DMS 273 treated with DMSO at 0.1 percent for 48 hours (cell line): Measurements from ENCODE around the gene FHOD3.

Source experiments
- DNase-seq: peaks from one replicate; lab custom pipeline; 2025; lab: John Stamatoyannopoulos, UW

FHOD3 gene

DNA sequence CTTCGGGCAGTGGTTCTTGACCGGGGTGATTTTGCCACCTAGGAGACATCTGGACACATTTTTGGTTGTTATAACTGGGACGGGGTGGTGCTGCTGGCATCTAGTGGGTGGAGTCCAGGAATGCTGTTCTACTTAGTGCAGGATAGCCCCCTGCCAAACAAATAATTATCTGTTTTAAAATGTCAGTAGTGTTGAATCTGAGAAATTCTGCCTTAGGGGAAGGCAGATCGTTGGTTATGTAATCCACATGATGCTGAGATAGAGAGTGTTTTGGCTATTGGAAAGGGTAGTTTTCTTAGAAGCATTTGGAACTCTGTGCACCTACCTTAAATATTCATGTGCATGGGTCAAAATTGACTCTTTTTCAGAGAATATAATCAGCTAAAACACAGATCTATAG is 332.3 kb downstream of the FHOD3 start:
- no peak for DNase-seq

DNA sequence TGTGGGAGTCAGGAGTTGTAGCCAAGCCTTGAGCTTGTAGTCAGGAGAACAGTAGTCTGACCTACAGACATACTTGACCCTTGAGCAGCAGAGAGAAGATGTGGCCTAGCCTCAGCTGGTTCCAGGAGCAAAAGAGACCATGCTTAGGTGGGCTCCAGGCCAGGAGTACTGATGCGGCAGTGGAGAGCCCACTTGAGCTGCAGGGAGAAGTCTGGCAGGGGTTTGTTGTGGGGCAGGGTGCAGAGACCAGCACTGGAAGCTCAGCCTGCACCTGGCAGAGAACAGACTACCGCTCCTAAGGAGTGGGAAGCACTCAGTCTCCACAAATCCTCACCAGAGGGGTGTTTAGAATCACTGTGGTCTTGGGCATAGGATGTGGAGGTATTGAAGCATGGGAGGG is 333.4 kb downstream of the FHOD3 start:
- no peak for DNase-seq

DNA sequence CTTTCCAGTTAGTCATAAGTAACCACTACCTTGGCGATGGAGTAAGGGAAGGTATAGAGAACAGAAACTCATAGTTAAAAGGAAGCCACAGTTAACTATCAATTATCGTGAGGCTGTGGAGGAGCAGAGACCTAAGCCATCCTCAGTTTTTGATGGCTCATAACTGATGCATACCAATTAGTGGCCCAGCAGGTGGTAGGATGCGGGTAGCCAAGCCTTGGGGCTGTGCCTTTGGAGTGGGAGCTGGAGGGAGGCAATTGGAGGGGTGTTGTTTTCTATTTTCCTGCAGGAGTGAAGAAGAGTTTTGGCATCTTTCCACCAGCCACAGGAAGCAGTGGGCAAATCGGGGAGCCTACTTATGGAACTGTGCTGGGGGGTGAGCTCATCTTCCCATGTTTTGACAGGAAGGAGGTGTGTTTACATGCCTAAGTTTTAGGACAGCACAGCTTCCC is 336.5 kb downstream of the FHOD3 start:
- no peak for DNase-seq

DNA sequence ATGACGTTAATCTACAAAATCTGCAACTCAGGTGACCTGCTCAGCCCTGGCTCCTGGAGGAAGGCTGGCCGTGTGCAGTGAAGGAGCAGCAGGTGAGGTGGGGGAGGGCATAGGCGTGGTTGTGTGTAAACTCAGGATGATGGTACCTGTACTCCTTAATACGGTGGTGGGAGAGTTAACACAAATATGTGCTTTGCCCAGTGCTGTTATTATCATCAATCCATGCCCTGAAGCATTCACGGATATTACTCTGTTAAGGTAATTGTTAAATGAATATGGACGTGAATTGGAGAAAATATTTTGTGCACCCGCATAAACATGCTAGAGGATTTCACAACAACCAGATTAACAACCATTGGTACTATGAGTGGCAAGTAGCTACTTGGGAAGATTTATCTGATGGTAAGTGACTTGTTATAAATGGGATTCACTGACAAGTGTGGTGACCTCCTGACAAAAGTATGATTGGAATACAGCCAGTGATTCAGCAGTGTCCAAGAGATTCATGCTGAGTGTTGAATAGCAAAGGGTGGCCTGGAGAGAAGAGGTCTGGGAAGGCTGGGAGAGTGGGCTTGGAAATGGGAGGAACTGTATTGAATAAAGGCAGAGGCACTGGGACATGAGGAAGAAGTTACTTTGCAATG is 337.2 kb downstream of the FHOD3 start:
- DNase-seq, result no peak

DNA sequence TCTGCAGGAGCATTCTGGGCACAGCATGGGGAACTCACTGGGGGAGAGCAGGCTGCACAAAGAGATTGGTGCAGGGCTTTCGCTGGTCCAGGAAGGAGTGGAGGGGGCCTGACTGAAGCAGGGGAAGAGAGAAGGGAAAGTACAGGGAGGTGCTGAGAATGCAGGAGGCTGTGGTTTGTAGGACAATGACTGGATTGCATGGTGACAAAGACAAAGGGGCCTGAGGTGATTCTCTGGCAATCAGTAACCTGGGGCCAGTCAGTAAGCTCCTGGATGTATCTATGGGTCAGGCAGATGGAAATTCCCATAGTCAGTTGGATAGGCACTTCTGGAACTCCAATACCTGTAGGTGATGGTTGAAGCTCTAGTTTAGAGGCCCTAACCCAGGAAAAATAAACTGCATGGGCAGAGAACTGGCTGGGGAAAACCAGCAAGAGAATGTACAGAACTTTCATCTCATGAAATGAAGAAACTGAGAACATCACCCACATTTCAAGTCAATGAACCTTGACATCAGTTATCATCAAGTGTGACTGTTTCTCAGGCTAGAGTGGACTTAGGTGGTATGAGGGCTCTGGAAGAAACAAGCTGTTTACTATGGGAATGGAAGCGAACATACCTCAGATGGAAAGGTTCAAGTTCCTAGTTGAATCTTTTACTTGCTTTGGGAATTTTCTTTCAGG is 338.0 kb downstream of the FHOD3 start:
- DNase-seq, result no peak

DNA sequence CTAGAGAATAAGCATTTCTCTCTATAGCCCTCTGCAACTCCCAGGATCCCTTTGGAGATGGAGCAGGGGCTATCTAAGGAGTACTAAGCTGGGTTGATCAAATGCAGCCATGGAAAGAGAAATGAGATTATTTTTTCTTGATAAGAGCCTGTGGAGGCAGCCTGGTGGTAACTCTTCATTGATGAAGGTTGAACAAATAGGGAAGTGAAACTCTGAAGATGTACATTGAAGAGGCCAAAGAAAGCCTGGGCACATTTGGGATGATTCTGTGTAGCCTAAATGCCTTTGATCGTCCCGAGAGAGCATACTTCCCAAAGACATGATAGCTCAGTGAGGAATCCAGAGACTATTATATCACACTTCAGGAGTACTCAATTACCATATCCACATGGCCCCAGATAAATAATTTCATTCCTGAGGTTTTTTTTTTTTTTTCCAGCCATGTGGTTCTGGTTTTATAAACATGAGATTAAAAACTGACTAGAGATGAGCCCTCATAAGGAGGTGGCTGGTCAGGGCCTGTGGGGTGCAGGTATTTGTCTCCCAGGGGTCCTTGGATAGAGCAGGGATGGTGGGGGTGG is 338.8 kb downstream of the FHOD3 start:
- no peak for DNase-seq

DNA sequence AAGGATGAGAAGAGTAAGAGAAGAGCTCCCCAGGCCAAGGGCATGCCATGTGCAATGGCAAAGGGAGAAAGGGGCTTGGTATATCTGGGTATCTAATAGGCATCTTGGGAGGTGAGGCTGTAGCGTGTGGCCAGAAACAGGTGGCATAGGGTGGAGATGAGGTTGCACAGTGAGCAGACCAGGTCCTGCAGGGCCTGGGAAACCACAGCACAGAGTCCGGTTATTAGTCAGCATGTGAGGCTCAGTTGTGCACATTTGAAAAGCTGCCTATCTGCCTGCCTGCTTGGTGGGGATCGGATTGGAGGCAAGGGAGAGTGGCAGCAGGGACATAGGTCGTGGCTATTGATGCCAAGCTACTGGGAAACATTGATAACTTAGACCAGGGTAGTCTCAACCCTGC is 340.7 kb downstream of the FHOD3 start:
- DNase-seq, result no peak

DNA sequence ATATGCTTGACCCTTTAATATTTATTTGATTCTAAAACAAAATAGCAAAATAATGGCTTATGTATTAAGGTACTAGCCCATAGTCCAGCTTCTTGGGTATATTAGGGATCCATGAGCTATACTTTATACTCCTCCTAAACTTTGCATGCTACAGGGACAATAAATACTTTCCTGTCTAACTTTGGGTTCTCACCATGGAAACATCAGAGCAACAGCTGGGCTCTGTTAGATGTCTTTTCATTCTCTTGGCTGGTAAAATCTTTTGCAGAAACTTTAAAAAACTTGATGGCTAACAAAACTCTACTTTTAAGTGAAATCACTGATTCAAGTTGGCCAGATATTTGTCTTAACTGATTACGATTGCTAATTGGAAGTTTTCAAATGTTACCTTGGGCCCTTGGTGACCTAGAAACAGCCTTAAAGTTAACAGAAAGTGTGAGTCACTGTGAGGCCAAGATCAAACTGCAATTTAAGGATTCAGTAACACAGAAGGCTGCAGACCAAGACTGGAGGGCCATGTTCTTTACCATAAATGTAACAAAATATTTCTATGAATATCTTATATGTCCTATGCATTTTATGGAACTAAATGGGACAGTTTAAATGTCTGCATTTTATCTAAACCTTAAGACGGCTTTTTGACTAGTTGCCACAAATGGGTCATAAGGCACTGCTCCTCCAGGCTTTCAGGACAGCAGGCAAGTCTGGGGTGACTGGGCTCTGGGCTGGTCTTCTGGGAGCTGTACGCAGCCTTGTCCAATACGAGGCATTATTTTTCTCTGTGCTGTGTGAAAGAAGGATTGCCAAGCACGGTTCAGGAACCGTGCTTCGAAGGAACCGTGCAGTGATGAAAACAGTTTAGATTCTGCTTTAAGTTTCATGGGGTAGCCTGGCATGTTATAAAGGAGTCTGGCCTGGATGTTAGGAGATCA is 342.8 kb downstream of the FHOD3 start:
- DNase-seq, result no peak

DNA sequence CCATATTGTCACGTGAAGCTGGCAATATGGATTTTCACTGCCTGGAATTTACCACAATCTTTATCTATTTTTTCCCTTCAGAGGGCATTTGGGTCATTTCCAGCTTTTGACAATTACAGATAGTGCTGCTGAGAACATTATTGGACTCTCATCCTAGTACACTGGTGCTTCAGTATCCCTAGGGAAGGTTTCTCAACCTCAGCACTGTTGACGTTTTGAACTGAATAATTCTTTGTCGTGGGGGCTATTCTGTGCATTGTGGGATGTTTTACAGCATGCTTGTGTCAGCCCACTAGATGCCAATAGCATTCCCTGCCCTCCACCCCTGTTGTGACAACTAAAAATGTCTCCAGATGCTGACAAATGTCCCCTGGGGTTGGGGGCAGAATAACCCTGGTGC is 345.5 kb downstream of the FHOD3 start:
- no peak for DNase-seq

DNA sequence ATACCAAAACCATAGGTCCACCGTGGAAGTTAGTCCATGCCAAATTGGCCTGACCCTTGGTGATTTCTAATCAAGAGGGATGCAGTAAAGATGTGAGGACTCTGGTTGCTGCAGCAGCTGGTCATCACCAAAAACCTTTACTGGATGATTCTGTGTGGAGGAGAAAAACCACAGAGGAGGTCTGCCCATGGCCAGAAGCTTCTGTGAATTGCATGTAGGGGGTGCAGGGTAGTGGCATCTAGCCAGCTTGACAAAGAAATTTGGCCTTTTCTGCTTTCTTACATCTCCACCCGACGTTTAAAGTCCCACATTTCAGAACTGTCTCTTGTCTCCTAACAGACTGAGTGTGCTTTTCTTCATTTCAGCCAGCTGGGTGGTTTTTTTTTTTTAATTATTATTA is 351.3 kb downstream of the FHOD3 start:
- no peak for DNase-seq

DNA sequence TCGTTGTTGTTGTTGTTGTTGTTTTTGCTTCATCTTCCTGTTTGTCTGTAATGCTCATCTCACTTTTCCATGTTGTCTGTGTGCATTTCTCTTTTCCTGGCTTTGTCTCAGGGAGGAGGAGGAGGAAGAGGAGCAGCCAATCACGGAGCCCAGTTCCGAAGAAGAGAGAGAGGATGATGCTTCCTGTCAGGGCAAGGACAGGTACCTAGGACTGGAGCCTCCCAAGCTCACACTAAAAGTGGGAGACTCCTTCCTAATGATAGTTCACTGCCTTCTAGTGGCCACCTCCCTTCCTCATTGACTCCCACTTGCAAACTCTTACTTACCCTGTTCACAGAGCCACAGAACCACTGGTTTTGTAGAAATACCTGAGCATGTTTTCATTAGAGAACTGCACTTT is 351.7 kb downstream of the FHOD3 start:
- no peak for DNase-seq

DNA sequence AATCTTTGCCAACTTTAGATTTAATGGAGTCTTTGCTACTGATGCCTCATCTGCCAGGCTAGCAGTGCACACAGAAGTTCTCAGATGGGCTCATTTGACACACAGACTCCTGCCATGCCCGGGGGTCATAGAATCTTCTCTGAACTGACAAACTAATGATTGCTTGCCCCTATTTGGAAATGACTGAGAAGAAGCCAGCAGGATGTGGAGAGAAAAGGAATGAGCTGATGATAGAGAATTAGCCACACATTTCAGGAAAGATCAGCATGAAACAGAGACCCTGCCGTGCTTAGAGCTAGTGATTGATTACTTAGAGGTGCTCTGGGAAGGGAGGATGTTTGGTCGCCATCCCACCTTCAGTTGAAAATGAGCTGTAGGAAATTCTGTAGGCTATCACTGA is 352.8 kb downstream of the FHOD3 start:
- no peak for DNase-seq

DNA sequence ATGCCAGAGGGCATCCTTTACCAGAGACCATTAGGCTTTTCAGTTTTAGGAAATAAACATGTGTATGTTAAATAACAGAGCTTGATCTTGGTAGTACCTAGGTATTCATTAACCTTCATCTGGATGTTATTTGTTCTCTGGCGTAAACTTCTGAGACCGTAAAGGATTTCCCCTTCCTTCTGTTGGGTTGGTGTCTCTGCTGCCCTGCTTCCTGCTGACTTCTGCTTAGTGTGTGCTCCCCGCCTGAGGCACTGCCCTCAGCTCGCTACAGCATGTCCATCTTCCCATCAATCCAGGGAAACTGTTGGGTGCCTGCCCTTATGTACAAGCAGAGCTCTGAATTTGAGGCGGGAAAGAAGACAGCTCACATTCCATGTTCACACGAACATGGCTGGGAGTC is 353.4 kb downstream of the FHOD3 start:
- no peak for DNase-seq

DNA sequence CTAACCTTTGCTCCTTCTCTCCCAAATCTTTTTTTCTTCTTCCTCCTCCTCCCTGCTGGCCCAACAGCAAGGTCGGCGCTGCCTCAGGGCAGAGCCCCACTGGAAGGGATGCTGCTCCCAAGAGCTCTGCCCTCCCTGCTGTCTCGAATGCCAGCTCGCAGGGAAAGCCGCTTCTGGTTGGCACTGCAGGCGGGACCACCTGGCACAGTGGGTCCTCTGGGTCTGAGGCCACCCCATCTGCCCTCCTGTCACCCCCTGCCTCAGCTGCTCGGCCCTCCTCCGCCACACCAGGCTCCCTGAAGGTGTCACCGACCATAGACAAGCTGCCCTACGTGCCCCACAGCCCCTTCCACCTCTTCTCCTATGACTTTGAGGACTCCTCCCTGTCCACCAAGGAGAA is 355.0 kb downstream of the FHOD3 start:
- DNase-seq, result no peak

DNA sequence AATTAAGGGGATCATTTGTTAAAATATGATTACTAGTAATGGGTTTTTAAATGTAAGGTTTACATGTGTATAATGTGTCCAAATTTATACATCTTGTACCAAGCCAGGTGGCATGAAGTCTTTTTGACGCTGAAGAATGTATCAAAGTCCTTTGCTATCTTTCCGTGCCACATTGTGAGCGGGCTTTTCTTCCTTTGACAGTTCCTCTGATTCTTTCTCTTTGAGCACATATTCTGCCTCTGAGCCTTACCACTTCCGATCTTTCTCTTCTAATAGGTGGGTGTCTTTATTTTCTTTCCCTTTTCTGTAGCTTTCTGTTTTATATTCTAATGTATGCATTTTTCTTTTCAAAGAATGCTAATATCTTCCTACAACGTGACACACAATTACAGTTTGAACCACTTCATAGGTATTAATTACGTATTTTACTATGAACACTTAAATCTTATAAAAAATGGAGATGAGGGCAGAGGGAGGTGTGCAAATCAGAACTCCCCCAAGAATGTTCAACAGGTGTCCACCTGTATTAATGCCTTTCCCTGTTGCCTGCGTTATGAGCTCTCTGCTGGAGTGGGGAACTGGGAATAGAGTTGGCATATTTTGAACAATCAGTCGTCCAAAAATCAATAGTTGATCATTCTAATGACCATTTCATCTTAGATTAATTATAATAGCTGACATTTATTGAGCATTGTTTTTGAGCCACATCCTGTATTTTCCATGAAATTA is 355.8 kb downstream of the FHOD3 start:
- DNase-seq, result no peak

DNA sequence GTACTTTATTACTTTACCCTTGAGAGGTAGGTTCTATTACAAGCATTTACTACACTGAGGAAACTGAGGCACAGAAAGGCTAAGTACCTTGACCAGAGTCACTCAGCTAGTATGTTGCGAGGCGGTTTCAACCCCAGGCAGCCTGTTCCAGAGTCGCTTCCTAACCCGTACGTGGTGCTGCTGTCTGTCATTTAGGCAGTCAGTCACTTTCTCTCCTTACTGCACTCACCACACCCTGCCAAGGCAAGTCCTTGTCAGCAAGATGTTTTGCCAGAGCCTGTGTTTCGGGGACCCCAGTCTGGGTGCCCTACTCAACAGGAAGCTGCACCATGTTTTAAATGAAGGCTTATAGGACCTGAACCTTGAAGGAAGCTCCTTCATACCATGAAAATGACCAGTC is 356.4 kb downstream of the FHOD3 start:
- DNase-seq, result no peak

DNA sequence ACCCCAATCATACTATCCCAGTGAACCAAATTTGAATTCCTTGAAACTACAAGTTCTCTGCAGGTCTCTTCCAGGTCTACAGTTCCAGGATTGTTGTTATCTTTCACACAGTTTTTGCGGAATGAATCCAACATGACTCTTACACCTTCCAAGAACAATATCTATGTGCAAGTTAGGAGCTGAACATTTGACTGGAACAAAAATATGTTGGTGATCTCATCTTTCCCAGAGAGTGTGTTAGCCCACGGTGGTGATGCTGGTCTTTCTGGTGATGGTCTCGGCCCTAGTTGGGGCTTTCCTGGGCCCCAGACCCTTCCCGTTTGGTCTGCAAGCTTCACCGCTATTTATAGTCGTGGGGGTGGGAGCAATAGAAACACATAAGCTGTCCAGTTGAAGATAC is 357.6 kb downstream of the FHOD3 start:
- DNase-seq, result no peak

DNA sequence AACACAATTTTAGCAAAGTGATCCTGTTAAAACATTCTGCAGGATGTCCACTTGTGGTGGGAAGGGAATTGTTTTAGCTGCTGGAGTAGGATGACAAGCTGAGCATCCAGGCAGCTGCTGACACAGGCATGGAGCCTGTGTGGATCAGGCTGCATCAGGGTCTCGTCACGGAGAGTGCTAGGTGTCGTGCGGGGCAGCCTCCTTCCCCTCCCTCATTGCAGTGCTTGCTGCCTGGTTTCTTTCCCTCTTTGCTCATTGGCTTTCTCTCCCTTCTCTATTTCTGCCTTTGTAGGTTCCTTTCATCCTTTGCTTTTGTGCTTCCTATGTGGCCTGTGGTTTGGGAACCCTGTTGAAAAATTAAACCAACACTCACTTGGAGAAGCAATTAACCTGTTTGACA is 358.4 kb downstream of the FHOD3 start:
- DNase-seq, result no peak

DNA sequence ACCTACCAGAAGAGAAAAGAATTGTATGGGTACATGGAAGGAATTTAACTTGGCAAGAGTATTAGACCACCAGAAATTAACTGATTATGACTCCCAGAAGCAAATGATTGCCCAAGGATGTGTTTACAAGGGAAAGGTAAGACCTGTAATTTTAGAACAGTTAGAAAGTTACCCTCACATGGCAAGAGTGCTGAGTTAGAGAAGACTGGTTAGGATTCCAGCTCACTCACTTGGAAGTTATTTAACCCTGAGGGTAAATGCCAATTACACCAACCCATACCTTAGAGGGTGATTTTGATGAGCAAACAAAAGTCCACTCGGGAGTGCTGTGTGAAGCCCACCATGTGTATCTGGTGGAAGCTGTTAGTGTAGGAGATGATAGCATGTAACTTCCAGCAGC is 361.1 kb downstream of the FHOD3 start:
- DNase-seq, result no peak

DNA sequence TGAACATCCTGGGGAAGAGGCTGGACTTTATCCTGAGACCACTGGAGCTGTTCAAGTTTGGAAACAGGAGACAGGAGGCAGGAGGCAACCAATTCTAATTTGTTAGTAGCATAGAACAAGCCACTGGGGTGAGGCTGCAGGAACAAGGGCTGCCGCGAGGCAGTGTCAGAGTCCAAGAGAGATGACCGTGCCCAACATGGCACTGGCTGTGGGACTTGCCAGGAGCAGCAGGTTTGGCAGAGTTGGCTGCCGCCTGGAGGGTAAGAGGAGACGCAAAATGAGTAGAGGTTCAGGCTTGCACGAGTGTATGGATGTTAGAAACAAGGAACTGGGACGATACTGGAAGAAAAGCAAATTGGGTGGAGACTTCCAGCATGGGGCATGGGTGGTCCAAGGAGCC is 362.8 kb downstream of the FHOD3 start:
- no peak for DNase-seq

DNA sequence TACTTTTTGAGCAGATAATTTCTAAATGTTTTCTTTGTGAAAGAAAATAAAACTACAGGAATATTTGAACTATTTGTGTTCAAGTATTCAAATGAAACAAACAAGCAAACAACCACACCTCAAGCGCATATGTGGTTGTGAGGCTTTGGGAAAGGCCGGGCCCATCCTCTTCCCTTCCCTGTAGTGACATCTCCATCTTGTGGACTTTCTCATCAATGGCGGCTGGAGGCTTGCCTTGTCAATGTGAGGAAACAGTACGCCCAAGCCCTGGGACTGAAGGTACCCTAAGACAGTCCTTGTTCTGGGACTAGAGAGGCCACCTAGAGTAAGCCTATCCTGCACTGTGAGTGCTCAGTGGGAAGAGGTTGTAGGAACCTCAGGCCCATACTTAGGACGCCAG is 364.5 kb downstream of the FHOD3 start:
- DNase-seq, result no peak

DNA sequence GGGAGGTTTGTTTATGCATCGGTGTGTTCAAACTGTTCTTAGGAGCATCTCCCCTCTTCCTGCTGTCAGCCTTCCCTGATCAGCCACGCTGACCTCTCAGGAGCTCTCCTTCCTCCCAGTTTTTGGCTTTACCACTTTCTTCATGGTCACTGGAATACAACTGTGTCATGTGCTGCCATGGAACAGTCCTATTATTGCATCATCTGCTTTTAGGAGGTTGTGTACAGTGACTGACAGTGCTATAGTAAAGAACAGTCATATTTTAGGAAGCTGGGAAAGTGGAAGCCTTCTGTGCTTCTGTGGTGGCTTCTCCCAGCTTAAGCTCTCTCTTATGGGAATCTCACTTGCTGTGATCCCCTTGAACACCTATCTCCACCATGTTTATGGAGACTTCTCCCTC is 365.8 kb downstream of the FHOD3 start:
- DNase-seq, result no peak
